GM12872 (cell line): ENCODE data around the gene C4orf54.

Experiments
- CTCF ChIP-seq: IDR thresholded peaks from 3 replicates; pipeline ENCODE4 v1.5.1; 2011; ENCODE audit warnings: low read depth, mild to moderate bottlenecking, low read length, moderate library complexity; ENCODE audit not compliant: insufficient read depth

Gene C4orf54

GRCh38 chr4:99622341-99622740 is 35.3 kb downstream of the C4orf54 start:
- TF ChIP-seq CTCF = no peak

GRCh38 chr4:99617374-99617773 is 40.3 kb downstream of the C4orf54 start:
- no peak for TF ChIP-seq CTCF

- no peak for TF ChIP-seq CTCF
Observed at GRCh38 chr4:99615170-99615820, 42.3 kb downstream of the C4orf54 start.

GRCh38 chr4:99614491-99614890 is 43.1 kb downstream of the C4orf54 start:
- TF ChIP-seq CTCF = no peak

GRCh38 chr4:99612704-99613103 is 44.9 kb downstream of the C4orf54 start:
- TF ChIP-seq CTCF = no peak

GRCh38 chr4:99612281-99612680 is 45.3 kb downstream of the C4orf54 start:
- no peak for TF ChIP-seq CTCF

- no peak for TF ChIP-seq CTCF
Observed at GRCh38 chr4:99610605-99611175, 46.9 kb downstream of the C4orf54 start.
